H9 (cell line): ENCODE results near the gene LRRC14B. TPM values are rescaled to one million over a fixed set of nuclear protein-coding genes. Genes with fewer than 3 reads are reported as not detected.

ENCODE experiments used
- DNase-seq: peaks from one replicate; pipeline ENCODE4 v3.0.0-alpha.2; 2017
- H2AFZ ChIP-seq: one replicate; pipeline ENCODE4 v1.6.1; 2013; ENCODE audit warnings: mild to moderate bottlenecking, low read length, control low read depth, moderate library complexity
- H2AK5ac ChIP-seq: 2 replicates; pipeline ENCODE4 v1.6.1; 2013; ENCODE audit warnings: low read length, control low read depth, mixed read lengths; ENCODE audit not compliant: insufficient read length
- H2BK120ac ChIP-seq: one replicate; pipeline ENCODE4 v1.6.1; 2013; ENCODE audit warnings: low read depth, mild to moderate bottlenecking, low read length, control low read depth, inconsistent platforms; ENCODE audit not compliant: poor library complexity, severe bottlenecking
- H2BK12ac ChIP-seq: 2 replicates; pipeline ENCODE4 v1.6.1; 2013; ENCODE audit warnings: low read length, control low read depth, mixed read lengths, low read depth; ENCODE audit not compliant: insufficient read length
- H2BK15ac ChIP-seq: 2 replicates; pipeline ENCODE4 v1.6.1; 2013; ENCODE audit warnings: low read depth, low read length, control low read depth
- H2BK20ac ChIP-seq: one replicate; pipeline ENCODE4 v1.6.1; 2013; ENCODE audit warnings: low read depth, mild to moderate bottlenecking, low read length, control low read depth, inconsistent platforms; ENCODE audit not compliant: poor library complexity, severe bottlenecking
- H2BK5ac ChIP-seq: 2 replicates; pipeline ENCODE4 v1.6.1; 2013; ENCODE audit warnings: low read length, control low read depth, mixed read lengths; ENCODE audit not compliant: insufficient read length
- H3K14ac ChIP-seq: 2 replicates; pipeline ENCODE4 v1.6.1; 2013; ENCODE audit warnings: low read length, control low read depth; ENCODE audit not compliant: insufficient read depth
- H3K18ac ChIP-seq: 2 replicates; pipeline ENCODE4 v1.6.1; 2013; ENCODE audit warnings: low read depth, mild to moderate bottlenecking, mixed read lengths, low read length, control low read depth; ENCODE audit not compliant: insufficient read length
- H3K23ac ChIP-seq: 2 replicates; pipeline ENCODE4 v1.6.1; 2013; ENCODE audit warnings: low read length, control low read depth, mixed read lengths, low read depth; ENCODE audit not compliant: insufficient read length
- H3K23me2 ChIP-seq: 2 replicates; pipeline ENCODE4 v1.6.1; 2013; ENCODE audit warnings: low read depth, mild to moderate bottlenecking, mixed read lengths, low read length, control low read depth; ENCODE audit not compliant: insufficient read length, poor library complexity, severe bottlenecking
- H3K27ac ChIP-seq: 2 replicates; pipeline ENCODE4 v1.5.1; 2013; ENCODE audit warnings: low read length, control low read depth, mixed read lengths, low read depth; ENCODE audit not compliant: insufficient read length
- H3K27me3 ChIP-seq: 2 replicates; pipeline ENCODE4 v1.6.1; 2013; ENCODE audit warnings: low read length, control low read depth, inconsistent platforms; ENCODE audit not compliant: insufficient read depth
- H3K4ac ChIP-seq: 2 replicates; pipeline ENCODE4 v1.6.1; 2013; ENCODE audit warnings: low read depth, mild to moderate bottlenecking, control low read depth, inconsistent platforms, low read length, moderate library complexity
- H3K4me1 ChIP-seq: 2 replicates; pipeline ENCODE4 v1.6.1; 2013; ENCODE audit warnings: low read length, control low read depth, inconsistent platforms; ENCODE audit not compliant: insufficient read depth
- H3K4me2 ChIP-seq: 2 replicates; pipeline ENCODE4 v1.6.1; 2013; ENCODE audit warnings: low read length, control low read depth, mixed read lengths; ENCODE audit not compliant: insufficient read length, insufficient read depth
- H3K56ac ChIP-seq: 2 replicates; pipeline ENCODE4 v1.6.1; 2013; ENCODE audit warnings: low read depth, mild to moderate bottlenecking, mixed read lengths, low read length, control low read depth; ENCODE audit not compliant: insufficient read length
- H3K79me1 ChIP-seq: 2 replicates; pipeline ENCODE4 v1.6.1; 2013; ENCODE audit warnings: low read depth, mild to moderate bottlenecking, moderate library complexity, low read length, control low read depth, inconsistent platforms; ENCODE audit not compliant: insufficient read depth, poor library complexity, severe bottlenecking
- H3K79me2 ChIP-seq: 2 replicates; pipeline ENCODE4 v1.6.1; 2013; ENCODE audit warnings: low read length, control low read depth, inconsistent platforms; ENCODE audit not compliant: insufficient read depth
- H3K9ac ChIP-seq: 2 replicates; pipeline ENCODE4 v1.6.1; 2013; ENCODE audit warnings: low read length, control low read depth, mixed read lengths; ENCODE audit not compliant: insufficient read length; ENCODE audit errors: extremely low read depth
- H3K9me3 ChIP-seq: one replicate; pipeline ENCODE4 v1.6.1; 2013; ENCODE audit warnings: low read depth, low read length, inconsistent platforms; ENCODE audit not compliant: control insufficient read depth
- H3T11ph ChIP-seq: one replicate; pipeline ENCODE4 v1.6.1; 2013; ENCODE audit warnings: mild to moderate bottlenecking, low read length, control low read depth, inconsistent platforms
- H4K20me1 ChIP-seq: one replicate; pipeline ENCODE4 v1.6.1; 2013; ENCODE audit not compliant: control insufficient read depth, insufficient read length, insufficient read depth
- H4K5ac ChIP-seq: 2 replicates; pipeline ENCODE4 v1.6.1; 2013; ENCODE audit warnings: low read depth, mild to moderate bottlenecking, mixed read lengths, low read length, control low read depth; ENCODE audit not compliant: insufficient read length
- H4K8ac ChIP-seq: replicated peaks from 2 replicates; pipeline ENCODE4 v1.6.1; 2013; ENCODE audit warnings: low read length, control low read depth, mixed read lengths, low read depth; ENCODE audit not compliant: insufficient read length
- H4K91ac ChIP-seq: 2 replicates; pipeline ENCODE4 v1.6.1; 2013; ENCODE audit warnings: low read depth, mild to moderate bottlenecking, moderate library complexity, mixed read lengths, low read length, control low read depth; ENCODE audit not compliant: insufficient read length
- H3K27ac Mint-ChIP-seq, 3 experiments: 2 replicates in 2 of 3; 3 replicates in 1 of 3; pipeline ENCODE4 v1.8.0; 2020 to 2021; ENCODE audit warnings: mixed read lengths in 3 of 3, mild to moderate bottlenecking in 1 of 3, moderate library complexity in 1 of 3
- H3K27me3 Mint-ChIP-seq: 2 replicates; pipeline ENCODE4 v1.8.0; 2021; ENCODE audit warnings: low read depth, mild to moderate bottlenecking, moderate library complexity, mixed read lengths
- H3K36me3 Mint-ChIP-seq, 3 experiments: 2 replicates in 2 of 3; 3 replicates in 1 of 3; pipeline ENCODE4 v1.8.0; 2020 to 2021; ENCODE audit warnings: low read depth in 3 of 3, mixed read lengths in 3 of 3; ENCODE audit not compliant: insufficient read depth in 1 of 3
- H3K4me1 Mint-ChIP-seq, 2 experiments: 2 replicates each; pipeline ENCODE4 v1.8.0; 2020; ENCODE audit warnings: mixed read lengths in 2 of 2
- H3K4me3 Mint-ChIP-seq, 2 experiments: 2 replicates in 1 of 2; 3 replicates in 1 of 2; pipeline ENCODE4 v1.8.0; 2020 to 2021; ENCODE audit warnings: mild to moderate bottlenecking in 2 of 2, mixed read lengths in 2 of 2, moderate library complexity in 1 of 2
- H3K9me3 Mint-ChIP-seq, 2 experiments: 2 replicates in 1 of 2; 3 replicates in 1 of 2; pipeline ENCODE4 v1.8.0; 2020; ENCODE audit warnings: mild to moderate bottlenecking in 2 of 2, mixed read lengths in 2 of 2, moderate library complexity in 1 of 2
- WGBS: extraction: QIAGEN DNeasy Blood & Tissue Kit; methylation state at CpG from one replicate; pipeline ENCODE4 v1.1.7; 2013; ENCODE audit warnings: missing lambda C conversion rate, low lambda C conversion rate, mixed read lengths; ENCODE audit not compliant: insufficient read length; ENCODE audit errors: extremely low coverage; 5-methylcytosine and 5-hydroxymethylcytosine counted together
- total RNA-seq: library from RNA; stranded (reverse); gene quantifications from 2 replicates; pipeline ENCODE4 v1.2.1, GENCODE V29; 2021
- TF ChIP-seq, protein P1 (sequence below): fragments of 200-600 bp; sonication (generic); conservative IDR thresholded peaks from 3 replicates; pipeline ENCODE4 v1.8.0; 2021; ENCODE audit warnings: antibody characterized with exemption, mild to moderate bottlenecking

LRRC14B gene
- total RNA-seq, 1 experiment from 2014 or later: not detected

DNA sequence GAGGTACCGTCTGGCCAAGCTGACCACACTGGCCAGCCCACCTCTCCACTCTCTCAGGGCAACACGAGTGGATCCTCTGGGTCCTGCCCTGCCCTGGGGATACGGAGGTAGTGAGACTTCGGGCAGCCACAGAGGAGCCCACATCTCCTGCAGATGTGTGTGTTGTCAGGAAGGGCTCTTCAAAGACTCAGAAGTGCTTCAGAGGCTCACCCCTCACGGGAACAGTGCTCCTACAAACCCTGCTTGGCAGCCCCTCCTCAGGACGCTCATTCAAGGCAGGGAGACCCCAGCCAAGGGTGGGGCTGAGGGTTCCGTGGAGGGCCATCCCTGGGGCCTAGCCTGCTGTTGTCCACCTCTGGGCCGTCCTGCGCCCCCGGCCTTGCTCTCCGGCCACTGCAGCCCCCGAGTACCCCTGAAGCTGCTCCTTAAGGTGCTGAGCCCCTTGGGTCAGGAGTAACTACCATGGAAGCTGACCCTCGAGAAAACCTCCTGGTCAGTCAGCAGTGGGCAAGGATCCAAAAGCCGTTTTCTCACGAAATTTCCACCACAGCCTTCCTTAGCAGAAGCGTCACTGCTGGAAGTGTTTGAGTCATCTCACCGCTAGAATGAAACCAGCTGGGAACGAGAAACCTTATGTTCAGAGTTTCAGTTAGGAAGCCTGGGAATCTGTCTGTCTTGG is 23.2 kb upstream of the LRRC14B start:
- Mint-ChIP-seq H3K4me3 (no peak overlapping the region), H3K36me3 (peaks cover 15 to 51% (median 50%) of the 10 kb centered on the region in 3 experiments), H3K4me1 (peaks cover 0 to 5% of the 10 kb centered on the region in 2 experiments; a peak in 1 of 4 replicates), H3K27ac (0 out of 7 replicates have a peak overlapping the region, but pooled peaks of 1 of the 3 experiments have one; percentile 5), H3K27me3 (no peaks in the 10 kb centered on the region), H3K9me3 (peaks cover 15 to 17% of the 10 kb centered on the region in 2 experiments)
- no CpG with 5 or more reads among the region's 18 CpGs for whole genome bisulfite sequencing
- Histone ChIP-seq H2BK120ac (no peak overlapping the region), H3K4ac (no peak overlapping the region), H2AK5ac (no peak overlapping the region), H3K27ac (no peak overlapping the region), H3K56ac (no peak overlapping the region), H3K4me1 (no peaks in the 10 kb centered on the region), H3K4me2 (no peak overlapping the region), H3K9ac (no peak overlapping the region), H3T11ph (no peak overlapping the region), H4K20me1 (no peaks in the 10 kb centered on the region), H2AFZ (no peak overlapping the region), H4K8ac (no peak overlapping the region), H3K18ac (no peak overlapping the region), H4K5ac (no peak overlapping the region), H3K23ac (no peak overlapping the region), H4K91ac (no peak overlapping the region), H2BK5ac (no peak overlapping the region), H3K79me1 (no peaks in the 10 kb centered on the region), H2BK12ac (no peak overlapping the region), H2BK20ac (no peak overlapping the region), H3K27me3 (no peaks in the 10 kb centered on the region), H2BK15ac (no peak overlapping the region), H3K9me3 (no peaks in the 10 kb centered on the region), H3K23me2 (no peaks in the 10 kb centered on the region), H3K79me2 (no peaks in the 10 kb centered on the region), H3K14ac (no peak overlapping the region)
- peak; percentile 12 for DNase-seq
- TF ChIP-seq, protein P1, sequence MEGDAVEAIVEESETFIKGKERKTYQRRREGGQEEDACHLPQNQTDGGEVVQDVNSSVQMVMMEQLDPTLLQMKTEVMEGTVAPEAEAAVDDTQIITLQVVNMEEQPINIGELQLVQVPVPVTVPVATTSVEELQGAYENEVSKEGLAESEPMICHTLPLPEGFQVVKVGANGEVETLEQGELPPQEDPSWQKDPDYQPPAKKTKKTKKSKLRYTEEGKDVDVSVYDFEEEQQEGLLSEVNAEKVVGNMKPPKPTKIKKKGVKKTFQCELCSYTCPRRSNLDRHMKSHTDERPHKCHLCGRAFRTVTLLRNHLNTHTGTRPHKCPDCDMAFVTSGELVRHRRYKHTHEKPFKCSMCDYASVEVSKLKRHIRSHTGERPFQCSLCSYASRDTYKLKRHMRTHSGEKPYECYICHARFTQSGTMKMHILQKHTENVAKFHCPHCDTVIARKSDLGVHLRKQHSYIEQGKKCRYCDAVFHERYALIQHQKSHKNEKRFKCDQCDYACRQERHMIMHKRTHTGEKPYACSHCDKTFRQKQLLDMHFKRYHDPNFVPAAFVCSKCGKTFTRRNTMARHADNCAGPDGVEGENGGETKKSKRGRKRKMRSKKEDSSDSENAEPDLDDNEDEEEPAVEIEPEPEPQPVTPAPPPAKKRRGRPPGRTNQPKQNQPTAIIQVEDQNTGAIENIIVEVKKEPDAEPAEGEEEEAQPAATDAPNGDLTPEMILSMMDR: no peak
